Keratinocyte (primary cell): ENCODE measurements around the gene NEU4. TPM values are rescaled to one million over a fixed set of nuclear protein-coding genes. Genes with fewer than 3 reads are reported as not detected.
A peak's percentile ranks its signal among the peaks of the same experiment; 100 is the strongest.
"Not testable (repeated sequence)": the region's sequence is repeated elsewhere in the genome, so short reads cannot be mapped to it uniquely, and the experiment has no call there.

Experiments used
- DNase-seq: peaks from one replicate; pipeline ENCODE4 v3.0.0-alpha.2; 2011; ENCODE audit warnings: low read depth, missing footprints, low spot score
- FAIRE-seq: peaks from 2 replicates; lab custom pipeline; 2011; peaks lifted over from hg19 to GRCh38; lab: Jason Lieb, UNC
- H2AFZ ChIP-seq: 2 replicates; pipeline ENCODE4 v1.6.0; 2012; ENCODE audit warnings: low read length, control low read depth, inconsistent platforms; ENCODE audit not compliant: control insufficient read depth
- H3K27ac ChIP-seq: 2 replicates; pipeline ENCODE4 v1.5.1; 2011; ENCODE audit warnings: low read length; ENCODE audit not compliant: control insufficient read depth, insufficient read depth
- H3K27me3 ChIP-seq: 3 replicates; pipeline ENCODE4 v1.6.0; 2011; ENCODE audit warnings: low read length; ENCODE audit not compliant: control insufficient read depth, insufficient read depth; ENCODE audit errors: extremely low read depth
- H3K36me3 ChIP-seq, 2 experiments: 2 replicates in 1 of 2; 3 replicates in 1 of 2; pipeline ENCODE4 v1.5.1; 2011; ENCODE audit warnings: low read length in 2 of 2, mild to moderate bottlenecking in 1 of 2; ENCODE audit not compliant: control insufficient read depth in 2 of 2, insufficient read depth in 2 of 2; ENCODE audit errors: extremely low read depth in 1 of 2
- H3K4me1 ChIP-seq: 3 replicates; pipeline ENCODE4 v1.5.1; 2011; ENCODE audit warnings: low read length; ENCODE audit not compliant: control insufficient read depth, insufficient read depth; ENCODE audit errors: extremely low read depth
- H3K4me2 ChIP-seq: 3 replicates; pipeline ENCODE4 v1.6.0; 2011; ENCODE audit warnings: low read depth, low read length; ENCODE audit not compliant: control insufficient read depth, insufficient read depth; ENCODE audit errors: extremely low read depth
- H3K4me3 ChIP-seq, 3 experiments: fragments of 200-600 bp in 1 of 3; sonication (generic) in 1 of 3; 2 replicates in 2 of 3; 3 replicates in 1 of 3; pipeline ENCODE4 v1.5.1; 2011 to 2016; ENCODE audit warnings: low read length in 3 of 3, mild to moderate bottlenecking in 3 of 3, control low read depth in 2 of 3, inconsistent platforms in 1 of 3, low read depth in 1 of 3, mixed read lengths in 1 of 3, mixed run types in 1 of 3, moderate library complexity in 1 of 3; ENCODE audit not compliant: control insufficient read depth in 2 of 3, insufficient read depth in 2 of 3; ENCODE audit errors: extremely low read depth in 1 of 3
- H3K79me2 ChIP-seq: 2 replicates; pipeline ENCODE4 v1.6.0; 2012; ENCODE audit warnings: low read length; ENCODE audit not compliant: control insufficient read depth, insufficient read depth
- H3K9ac ChIP-seq: 3 replicates; pipeline ENCODE4 v1.6.0; 2011; ENCODE audit warnings: low read length; ENCODE audit not compliant: control insufficient read depth, insufficient read depth; ENCODE audit errors: extremely low read depth
- H3K9me1 ChIP-seq: 3 replicates; pipeline ENCODE4 v1.6.0; 2011; ENCODE audit warnings: low read length; ENCODE audit not compliant: control insufficient read depth, insufficient read depth; ENCODE audit errors: extremely low read depth
- H3K9me3 ChIP-seq: 2 replicates; pipeline ENCODE4 v1.5.1; 2012; ENCODE audit warnings: low read depth, low read length; ENCODE audit not compliant: control insufficient read depth
- H4K20me1 ChIP-seq: 3 replicates; pipeline ENCODE4 v1.6.0; 2011; ENCODE audit warnings: low read length; ENCODE audit not compliant: control insufficient read depth, insufficient read depth; ENCODE audit errors: extremely low read depth
- CTCF ChIP-seq, 3 experiments: IDR thresholded peaks in 1 of 3; conservative IDR thresholded peaks in 1 of 3; optimal IDR thresholded peaks in 1 of 3; 2 replicates in 2 of 3; 3 replicates in 1 of 3; pipeline versions ENCODE3 to v1.5.1; 2011; ENCODE audit warnings: low read length in 3 of 3, mild to moderate bottlenecking in 3 of 3, moderate library complexity in 2 of 3, control low read depth in 1 of 3, inconsistent platforms in 1 of 3; ENCODE audit not compliant: insufficient read depth in 2 of 3; ENCODE audit errors: extremely low read depth in 1 of 3
- EZH2 ChIP-seq: IDR thresholded peaks from one replicate; pipeline ENCODE4 v1.6.1; 2012; ENCODE audit warnings: inconsistent platforms, mild to moderate bottlenecking, low read length, moderate library complexity
- dilution Hi-C: fragments of 300-500 bp; cut with MboI; formaldehyde crosslinking; loops from one replicate; pipeline ENCODE4 v1.7.0; 2020; ENCODE audit warnings: low sequenced_read_pairs; ENCODE audit not compliant: extremely low pct_ligation_motif_present
- polyA plus RNA-seq, 5 experiments: library from polyadenylated mRNA; depleted of rRNA in 3 of 5; stranded (reverse) in 3 of 5; stranded (forward) in 1 of 5; unstranded in 1 of 5; fragments of >200 nt; gene quantifications; 1 replicate in 1 of 5; 2 replicates in 3 of 5; 3 replicates in 1 of 5; pipeline versions ENCODE4 v1.2.1 to v1.2.3, GENCODE V29; 2011 to 2012; ENCODE audit warnings: missing spikeins in 2 of 5, low read depth in 1 of 5, low replicate concordance in 1 of 5

Gene NEU4
- polyA plus RNA-seq, 1 donor (not counting 4 experiments of a cell fraction or from before 2014, with no cell fraction given), result not detected

- no peaks in the 10 kb centered on the region for H3K27me3 ChIP-seq
- H3K4me1 ChIP-seq, result peaks cover 2% of the 10 kb centered on the region
- no peak overlapping the region for H3K9ac ChIP-seq
- dilution Hi-C loops, result no loop called here
- FAIRE-seq (no peak), DNase-seq (no peak)
- no peak overlapping the region for H2AFZ ChIP-seq
- H3K4me3 ChIP-seq, result no peak overlapping the region
- H3K4me2 ChIP-seq, result no peak overlapping the region
- no peaks in the 10 kb centered on the region for H4K20me1 ChIP-seq
- no peaks in the 10 kb centered on the region for H3K9me1 ChIP-seq
- no peak overlapping the region for H3K27ac ChIP-seq
- no peaks in the 10 kb centered on the region for H3K79me2 ChIP-seq
- no peaks in the 10 kb centered on the region for H3K36me3 ChIP-seq
- H3K9me3 ChIP-seq, result no peaks in the 10 kb centered on the region
- no peak for TF ChIP-seq EZH2
- TF ChIP-seq CTCF (optimal IDR thresholded peaks at IDR 0.05 in 1 of 3, IDR thresholded peaks at IDR 0.05 in 1 of 3, conservative IDR thresholded peaks at IDR 0.05 in 1 of 3; ENCODE audit: extremely low read depth in 1 of 3, insufficient read depth in 2 of 3, low read length in 3 of 3), result no peak
These were observed 20.9 kb upstream of the NEU4 start for GRCh38 chr2:241788135-241788534.

- no peak overlapping the region for H3K9ac ChIP-seq
- H3K27ac ChIP-seq, result no peak overlapping the region
- H3K9me1 ChIP-seq, result no peaks in the 10 kb centered on the region
- no peaks in the 10 kb centered on the region for H3K79me2 ChIP-seq
- TF ChIP-seq EZH2 (no peak), CTCF (optimal IDR thresholded peaks at IDR 0.05 in 1 of 3, IDR thresholded peaks at IDR 0.05 in 1 of 3, conservative IDR thresholded peaks at IDR 0.05 in 1 of 3; ENCODE audit: extremely low read depth in 1 of 3, insufficient read depth in 2 of 3, low read length in 3 of 3) (no peak)
- dilution Hi-C loops, result no loop called here
- no peak overlapping the region for H3K4me2 ChIP-seq
- FAIRE-seq (no peak), DNase-seq (no peak)
- peaks cover 2% of the 10 kb centered on the region for H3K4me1 ChIP-seq
- no peaks in the 10 kb centered on the region for H4K20me1 ChIP-seq
- H3K9me3 ChIP-seq, result no peaks in the 10 kb centered on the region
- no peak overlapping the region for H3K4me3 ChIP-seq
- H3K36me3 ChIP-seq, result no peaks in the 10 kb centered on the region
- H3K27me3 ChIP-seq, result no peaks in the 10 kb centered on the region
- no peak overlapping the region for H2AFZ ChIP-seq
These were observed 20.4 kb upstream of the NEU4 start for GRCh38 chr2:241788572-241788971.

- peak; percentile 29 for FAIRE-seq
- H3K27me3 ChIP-seq, H2AFZ ChIP-seq, H3K4me1 ChIP-seq, DNase-seq, H4K20me1 ChIP-seq, H3K9me1 ChIP-seq, H3K4me3 ChIP-seq, H3K9ac ChIP-seq, H3K27ac ChIP-seq, H3K36me3 ChIP-seq, H3K9me3 ChIP-seq, H3K4me2 ChIP-seq, dilution Hi-C loops, H3K79me2 ChIP-seq: not testable (repeated sequence)
These were observed 17.6 kb upstream of the NEU4 start for GRCh38 chr2:241791385-241791784.
